ENCODE results near the gene PSMA7. TPM values are rescaled to one million over a fixed set of nuclear protein-coding genes. Genes with fewer than 3 reads are reported as not detected.

The PSMA7 gene
- total RNA-seq (100 to 1,000 TPM; 172 to 432 (median 233) TPM), polyA plus RNA-seq (100 to 1,000 TPM; 220 to 472 TPM)
- long read RNA-seq, donor 1, transcript PSMA7-203 (7 exons, 996 nt) = major isoform, 228 of 465 reads
- long read RNA-seq, donor 1, transcript PSMA7-206 (4 exons, 548 nt) = minor isoform, 223 of 465 reads
- long read RNA-seq, donor 1, partial matches to known transcripts = 12 of 465 reads
- long read RNA-seq, donor 1, other reads (novel, unspliced or antisense) = 2 of 465 reads
- long read RNA-seq, donor 2, transcript PSMA7-206 (4 exons, 548 nt) = minor isoform, 43 of 269 reads
- long read RNA-seq, donor 2, transcript PSMA7-203 (7 exons, 996 nt) = major isoform, 203 of 269 reads
- long read RNA-seq, donor 2, partial matches to known transcripts = 9 of 269 reads
- long read RNA-seq, donor 2, other reads (novel, unspliced or antisense) = 10 of 269 reads
- long read RNA-seq, donor 3, transcript PSMA7-203 (7 exons, 996 nt) = minor isoform, 178 of 420 reads
- long read RNA-seq, donor 3, transcript PSMA7-206 (4 exons, 548 nt) = major isoform, 224 of 420 reads
- long read RNA-seq, donor 3, partial matches to known transcripts = 14 of 420 reads
- long read RNA-seq, donor 3, other reads (novel, unspliced or antisense) = 3 of 420 reads

GRCh38 chr20:62143081-62143956, at the start of gene PSMA7, which contains the start of gene SS18L1:
Gene PSMA7 (minus strand): TSS chr20:62143394. CDS start chr20:62143303, 91 bp downstream.
Gene SS18L1 (plus strand): TSS chr20:62143769. CDS start chr20:62143821, 52 bp downstream.
- intact Hi-C loops (cut with DNase I) = loop anchor here in 6 of 10 donors (1.0 to 10.0 kb wide), 10 partner anchors 21 to 244 kb away; partner anchors contain the start of genes TAF4 (in 4 of the 6), RPS21 (in 2 of the 6), LSM14B (in 1 of the 6) and OSBPL2 (in 1 of the 6)
- DNase-seq = peak; percentile 87 to 94 (median 91)
- H3K27me3 ChIP-seq = no peaks in the 10 kb centered on the region

GRCh38 chr20:62192635-62193034, 49.4 kb upstream of the PSMA7 start:
- DNase-seq (peak in 1 of 5 donors; percentile 20), ATAC-seq (peak in 3 of 4 donors; percentile 37 to 52 (median 47))
- peaks cover 0 to 70% (median 53%) of the 10 kb centered on the region in 9 donors for H3K36me3 ChIP-seq
- no peaks in the 10 kb centered on the region for H3K27me3 ChIP-seq
- peaks cover 0 to 16% (median 3%) of the 10 kb centered on the region in 12 donors for H3K4me1 ChIP-seq
- intact Hi-C loops (cut with DNase I) = loop anchor here in 3 of 10 donors (5.0 to 10.0 kb wide), 3 partner anchors 40 to 192 kb away; partner anchors contain the start of gene RPS21 (in 1 of the 3)
- H3K9me3 ChIP-seq = no peaks in the 10 kb centered on the region
- TF ChIP-seq POLR2A (IDR thresholded peaks at IDR 0.05) = no peak
- no peak for TF ChIP-seq CTCF (IDR thresholded peaks at IDR 0.05)
- H3K27ac ChIP-seq = no peak overlapping the region
- H3K4me3 ChIP-seq = no peak overlapping the region
- 58 to 75% (median 65%) methylated on average over 10 of the region's 10 CpGs for WGBS, 4 donors

More at GRCh38 chr20:62143081-62143956, at the start of gene PSMA7, which contains the start of gene SS18L1:
- ATAC-seq = peak; percentile 76 to 94 (median 92)
- Histone ChIP-seq H3K36me3 (peaks cover 0 to 28% (median 24%) of the 10 kb centered on the region in 9 donors), H3K27ac (peak within 1 kb of the TSS; percentile 89 to 100 (median 98)), H3K4me3 (peak within 1 kb of the TSS; percentile 75 to 100 (median 88)), H3K4me1 (peaks cover 6 to 41% (median 30%) of the 10 kb centered on the region in 12 donors), H3K9me3 (no peaks in the 10 kb centered on the region)
- TF ChIP-seq CTCF (IDR thresholded peaks at IDR 0.05) (no peak), POLR2A (IDR thresholded peaks at IDR 0.05) (peak; percentile 87 to 96)
- WGBS, 4 donors = 0 to 1% (median 1%) methylated on average over 35 to 148 of the region's 148 CpGs

- H3K9me3 ChIP-seq = no peaks in the 10 kb centered on the region
- 72 to 76% (median 73%) methylated on average over 11 to 14 of the region's 14 CpGs for WGBS, 4 donors
- ATAC-seq = peak in 3 of 4 donors; percentile 26 to 40 (median 29)
- TF ChIP-seq POLR2A (IDR thresholded peaks at IDR 0.05) (no peak), CTCF (IDR thresholded peaks at IDR 0.05) (no peak)
- H3K4me1 ChIP-seq = peaks cover 4 to 22% (median 9%) of the 10 kb centered on the region in 12 donors
- DNase-seq = peak in 1 of 5 donors; percentile 27
- H3K36me3 ChIP-seq = peaks cover 0 to 64% (median 47%) of the 10 kb centered on the region in 9 donors
- H3K27me3 ChIP-seq = no peaks in the 10 kb centered on the region
- no peak overlapping the region for H3K4me3 ChIP-seq
- intact Hi-C loops (cut with DNase I) = loop anchor here in 3 of 10 donors (5.0 to 10.0 kb wide), 3 partner anchors 40 to 193 kb away; partner anchors contain the start of gene RPS21 (in 1 of the 3)
- H3K27ac ChIP-seq = no peak overlapping the region
Measured at GRCh38 chr20:62191781-62192559, 48.8 kb upstream of the PSMA7 start.
